Endothelial cell of hepatic sinusoid (primary cell): ENCODE measurements around the gene IL17RA.

ENCODE experiments used
- in situ Hi-C: cut with HindIII; loops from 2 replicates; pipeline ENCODE4 v1.10.0; 2017; ENCODE audit warnings: low sequenced_read_pairs

The IL17RA gene

GRCh38 chr22:17077255-17077654 lies 7.5 kb upstream of the IL17RA start:
- in situ Hi-C loops: no loop called here

GRCh38 chr22:17079572-17079971 lies 5.2 kb upstream of the IL17RA start:
- in situ Hi-C loops: no loop called here

- in situ Hi-C loops: no loop called here
Measured at GRCh38 chr22:17083255-17083654, 1.5 kb upstream of the IL17RA start.

- in situ Hi-C loops: no loop called here
Measured at GRCh38 chr22:17083811-17084441, 874 bp upstream of the IL17RA start.

GRCh38 chr22:17085277-17086181 lies 729 bp downstream of the IL17RA start:
- in situ Hi-C loops: no loop called here

GRCh38 chr22:17086296-17086695 lies 1.5 kb downstream of the IL17RA start:
- in situ Hi-C loops: no loop called here

- in situ Hi-C loops: no loop called here
Measured at GRCh38 chr22:17086788-17087497, 2.1 kb downstream of the IL17RA start.

GRCh38 chr22:17087498-17088131 lies 2.8 kb downstream of the IL17RA start:
- in situ Hi-C loops: no loop called here

- in situ Hi-C loops: no loop called here
Measured at GRCh38 chr22:17090550-17090949, 5.8 kb downstream of the IL17RA start.

- in situ Hi-C loops: no loop called here
Measured at GRCh38 chr22:17091851-17092250, 7.1 kb downstream of the IL17RA start.

GRCh38 chr22:17093081-17093480 lies 8.3 kb downstream of the IL17RA start:
- in situ Hi-C loops: no loop called here

GRCh38 chr22:17095538-17095937 lies 10.7 kb downstream of the IL17RA start:
- in situ Hi-C loops: no loop called here

- in situ Hi-C loops: no loop called here
Measured at GRCh38 chr22:17096071-17096470, 11.3 kb downstream of the IL17RA start.

- in situ Hi-C loops: no loop called here
Measured at GRCh38 chr22:17097062-17097461, 12.3 kb downstream of the IL17RA start.

- in situ Hi-C loops: no loop called here
Measured at GRCh38 chr22:17097701-17098100, 12.9 kb downstream of the IL17RA start.

GRCh38 chr22:17098379-17098819 lies 13.6 kb downstream of the IL17RA start:
- in situ Hi-C loops: no loop called here

GRCh38 chr22:17100621-17101020 lies 15.8 kb downstream of the IL17RA start:
- in situ Hi-C loops: no loop called here

- in situ Hi-C loops: no loop called here
Measured at GRCh38 chr22:17101475-17102296, 16.9 kb downstream of the IL17RA start.

GRCh38 chr22:17102297-17102667 lies 17.5 kb downstream of the IL17RA start:
- in situ Hi-C loops: no loop called here

GRCh38 chr22:17103351-17103750 lies 18.6 kb downstream of the IL17RA start:
- in situ Hi-C loops: no loop called here
